Sigmoid colon (tissue), 7 donors: Measurements from ENCODE around the gene TENT4A. TPM values are rescaled to one million over a fixed set of nuclear protein-coding genes. Genes with fewer than 3 reads are reported as not detected.

Experiments
- DNase-seq: peaks from one replicate; pipeline ENCODE4 v3.0.0-alpha.2; 2019
- H3K27ac ChIP-seq, 4 donors: fragments of 200-600 bp; sonication (generic); one replicate each; pipeline ENCODE4 v1.5.1; 2016 to 2019; ENCODE audit warnings: mild to moderate bottlenecking in 1 of 4
- H3K27me3 ChIP-seq, 3 donors: fragments of 200-600 bp; sonication (generic); one replicate each; pipeline ENCODE4 v1.5.1; 2019; ENCODE audit warnings: mild to moderate bottlenecking in 1 of 3
- H3K36me3 ChIP-seq, 4 donors: fragments of 200-600 bp; sonication (generic); one replicate each; pipeline ENCODE4 v1.5.1; 2016 to 2019
- H3K4me1 ChIP-seq, 4 donors: fragments of 200-600 bp; sonication (generic); one replicate each; pipeline ENCODE4 v1.5.1; 2017 to 2019
- H3K4me3 ChIP-seq, 4 donors: fragments of 200-600 bp; sonication (generic); one replicate each; pipeline ENCODE4 v1.5.1; 2017 to 2019; ENCODE audit warnings: mild to moderate bottlenecking in 2 of 4, moderate library complexity in 1 of 4
- H3K9me3 ChIP-seq, 4 donors: fragments of 200-600 bp in 3 of 4; sonication (generic) in 3 of 4; one replicate each; pipeline versions ENCODE4 v1.5.1 to v1.6.1; 2013 to 2019
- EP300 ChIP-seq, 4 donors: sonication (generic); formaldehyde crosslinking; IDR thresholded peaks; one replicate each; pipeline ENCODE4 v1.6.1; 2017; ENCODE audit warnings: antibody characterized with exemption in 4 of 4
- POLR2A ChIP-seq, 2 donors: fragments of 450-650 bp; IDR thresholded peaks; one replicate each; pipeline ENCODE4 v1.6.1; 2016; ENCODE audit warnings: antibody characterized with exemption in 2 of 2, mild to moderate bottlenecking in 2 of 2, moderate library complexity in 2 of 2
- POLR2AphosphoS5 ChIP-seq, 4 donors: sonication (generic); formaldehyde crosslinking; IDR thresholded peaks; one replicate each; pipeline ENCODE4 v1.6.1; 2017; ENCODE audit warnings: antibody characterized with exemption in 4 of 4
- WGBS, 2 donors: extraction: QIAGEN DNeasy Blood & Tissue Kit; methylation state at CpG; one replicate each; pipeline ENCODE4 v1.1.7; 2013; 5-methylcytosine and 5-hydroxymethylcytosine counted together
- intact Hi-C: fragments of 100-400 bp; cut with DNase I; formaldehyde crosslinking; loops from one replicate; pipeline ENCODE4 v1.15.1; 2023
- polyA plus RNA-seq, 3 donors: library from polyadenylated mRNA; stranded (reverse); fragments of 200-250 nt; gene quantifications; one replicate each; pipeline ENCODE4 v1.2.3, GENCODE V29; 2013
- total RNA-seq, 4 donors: library from RNA; depleted of rRNA; stranded (reverse); fragments of >200 nt; gene quantifications; one replicate each; pipeline ENCODE4 v1.1.0, GENCODE V29; 2016
- TF ChIP-seq, protein P1 (sequence below), 4 experiments: fragments of 450-650 bp in 3 of 4; fragments of 200-600 bp in 1 of 4; IDR thresholded peaks; one replicate each; pipeline ENCODE4 v1.5.1; 2016 to 2019; ENCODE audit warnings: antibody characterized with exemption in 4 of 4, mild to moderate bottlenecking in 3 of 4, moderate library complexity in 2 of 4
- donor health status: healthy with polysubstance abuse.
- donor health status: Bipolar disorder and iron deficiency.
- donor health status: healthy.

TENT4A gene
- total and polyA plus RNA-seq, 7 donors: 3.0 to 27.4 (median 14.6) TPM

DNA sequence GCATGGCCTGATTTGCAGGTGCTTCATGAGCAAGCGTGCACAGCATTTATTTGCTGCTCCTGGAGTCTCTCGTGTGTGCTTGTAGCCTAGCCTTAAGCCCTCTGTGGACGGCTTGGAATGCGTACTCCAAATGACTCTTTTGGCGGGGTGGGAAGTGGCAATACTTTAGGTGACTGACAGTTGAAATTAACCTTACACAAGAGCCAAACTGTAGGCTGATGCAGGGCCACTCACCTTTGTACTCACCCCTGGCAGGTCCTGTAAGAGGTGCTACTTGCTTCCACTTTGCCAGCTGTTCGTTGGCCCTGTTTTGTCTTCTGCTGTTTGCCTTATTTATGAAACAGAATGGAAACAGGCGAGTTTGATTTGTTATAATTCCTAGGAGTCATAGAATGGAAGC, 22.9 kb downstream of the TENT4A start:
- intact Hi-C loops: no loop called here

DNA sequence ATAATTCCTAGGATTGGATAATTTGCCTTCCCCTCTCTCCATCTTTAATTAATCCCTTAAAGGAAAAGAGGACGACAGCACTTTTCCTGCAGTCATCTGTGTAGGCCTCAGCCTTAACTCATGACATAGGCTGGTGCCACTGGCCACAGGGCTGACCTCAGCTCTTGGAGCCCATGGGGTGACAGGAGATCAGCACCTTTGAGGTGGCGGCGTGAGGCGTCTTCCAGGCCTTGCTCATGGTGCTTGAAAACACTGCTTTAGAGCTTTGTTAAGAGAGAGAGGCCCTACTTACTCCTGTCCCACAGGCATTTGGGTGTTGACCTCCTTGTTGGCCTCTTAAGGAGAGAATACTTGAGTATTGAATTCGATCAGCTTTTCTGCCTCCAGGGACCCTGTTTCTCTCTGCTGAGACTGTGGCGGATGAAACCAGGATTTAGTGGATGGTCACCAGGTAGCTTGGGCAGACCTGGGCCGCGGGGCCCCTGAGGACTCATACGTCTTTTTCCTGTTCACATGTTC, 23.4 kb downstream of the TENT4A start:
- Histone ChIP-seq H3K27me3 (no peaks in the 10 kb centered on the region), H3K4me3 (no peak overlapping the region), H3K36me3 (peaks cover 4 to 41% (median 19%) of the 10 kb centered on the region in 4 donors), H3K9me3 (no peaks in the 10 kb centered on the region), H3K4me1 (peaks cover 0 to 40% (median 31%) of the 10 kb centered on the region in 4 donors), H3K27ac (no peak overlapping the region)
- peak; percentile 42 for DNase-seq
- intact Hi-C loops: no loop called here
- TF ChIP-seq, protein P1, sequence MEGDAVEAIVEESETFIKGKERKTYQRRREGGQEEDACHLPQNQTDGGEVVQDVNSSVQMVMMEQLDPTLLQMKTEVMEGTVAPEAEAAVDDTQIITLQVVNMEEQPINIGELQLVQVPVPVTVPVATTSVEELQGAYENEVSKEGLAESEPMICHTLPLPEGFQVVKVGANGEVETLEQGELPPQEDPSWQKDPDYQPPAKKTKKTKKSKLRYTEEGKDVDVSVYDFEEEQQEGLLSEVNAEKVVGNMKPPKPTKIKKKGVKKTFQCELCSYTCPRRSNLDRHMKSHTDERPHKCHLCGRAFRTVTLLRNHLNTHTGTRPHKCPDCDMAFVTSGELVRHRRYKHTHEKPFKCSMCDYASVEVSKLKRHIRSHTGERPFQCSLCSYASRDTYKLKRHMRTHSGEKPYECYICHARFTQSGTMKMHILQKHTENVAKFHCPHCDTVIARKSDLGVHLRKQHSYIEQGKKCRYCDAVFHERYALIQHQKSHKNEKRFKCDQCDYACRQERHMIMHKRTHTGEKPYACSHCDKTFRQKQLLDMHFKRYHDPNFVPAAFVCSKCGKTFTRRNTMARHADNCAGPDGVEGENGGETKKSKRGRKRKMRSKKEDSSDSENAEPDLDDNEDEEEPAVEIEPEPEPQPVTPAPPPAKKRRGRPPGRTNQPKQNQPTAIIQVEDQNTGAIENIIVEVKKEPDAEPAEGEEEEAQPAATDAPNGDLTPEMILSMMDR (IDR thresholded peaks at IDR 0.05): no peak
- TF ChIP-seq POLR2A (IDR thresholded peaks at IDR 0.05): no peak
- no peak for TF ChIP-seq EP300 (IDR thresholded peaks at IDR 0.05)
- no peak for TF ChIP-seq POLR2AphosphoS5 (IDR thresholded peaks at IDR 0.05)
- WGBS, 2 donors: 88 to 95% methylated on average over 9 of the region's 9 CpGs

More for the DNA sequence above, 22.9 kb downstream of the TENT4A start:
- no peak for TF ChIP-seq POLR2AphosphoS5 (IDR thresholded peaks at IDR 0.05)
- no peak for TF ChIP-seq POLR2A (IDR thresholded peaks at IDR 0.05)
- no peak for TF ChIP-seq EP300 (IDR thresholded peaks at IDR 0.05)
- TF ChIP-seq, protein P1 (IDR thresholded peaks at IDR 0.05): no peak
- Histone ChIP-seq H3K9me3 (no peaks in the 10 kb centered on the region), H3K27me3 (no peaks in the 10 kb centered on the region), H3K4me1 (peaks cover 0 to 45% (median 34%) of the 10 kb centered on the region in 4 donors), H3K27ac (no peak overlapping the region), H3K4me3 (no peak overlapping the region), H3K36me3 (peaks cover 4 to 36% (median 16%) of the 10 kb centered on the region in 4 donors)
- 62 to 86% methylated on average over 7 of the region's 7 CpGs for WGBS, 2 donors
- DNase-seq: peak; percentile 26

DNA sequence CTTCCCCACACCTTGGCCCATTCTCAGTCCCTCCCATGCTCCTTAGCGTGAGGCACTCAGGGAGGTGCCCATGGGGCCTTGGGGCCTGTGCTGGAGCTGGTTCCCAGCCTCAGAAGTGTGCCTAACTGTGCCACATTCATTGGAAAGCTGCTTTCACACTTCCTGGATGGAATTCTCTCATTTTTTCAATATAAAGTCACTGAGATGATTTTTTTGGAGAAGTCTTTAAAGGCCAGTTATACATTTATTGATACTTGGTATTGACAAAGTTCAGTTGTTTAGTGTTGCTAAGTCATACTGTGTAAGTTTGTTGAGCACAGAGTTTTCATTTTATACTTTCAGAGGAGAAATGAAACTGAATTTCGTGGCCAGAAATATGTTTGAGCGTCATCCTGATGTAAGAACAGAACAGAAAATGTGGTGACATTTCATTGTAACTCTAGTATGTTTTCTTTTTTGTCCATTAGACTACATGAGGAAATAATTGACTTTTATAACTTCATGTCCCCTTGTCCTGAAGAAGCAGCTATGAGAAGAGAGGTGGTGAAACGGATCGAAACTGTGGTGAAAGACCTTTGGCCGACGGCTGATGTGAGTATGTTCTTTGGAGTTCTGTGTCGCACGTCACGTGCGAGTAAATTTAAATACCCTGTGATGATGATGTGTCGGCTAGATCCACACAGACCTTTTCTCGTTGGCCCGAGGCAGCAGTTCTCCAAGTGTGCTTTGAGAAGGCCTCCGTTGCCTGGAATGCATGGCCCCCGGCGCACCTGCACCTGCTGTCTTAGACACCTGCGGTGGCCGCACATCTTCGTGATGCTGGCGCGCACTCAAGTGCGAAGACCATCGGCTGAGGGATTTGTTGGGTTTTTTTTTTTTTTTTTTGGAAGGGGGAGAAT, 24.1 kb downstream of the TENT4A start:
- no peak overlapping the region for H3K27ac ChIP-seq
- 86 to 93% methylated on average over 24 of the region's 24 CpGs for WGBS, 2 donors
- no peak for DNase-seq
- peaks cover 0 to 33% (median 23%) of the 10 kb centered on the region in 4 donors for H3K4me1 ChIP-seq
- H3K9me3 ChIP-seq: no peaks in the 10 kb centered on the region
- H3K27me3 ChIP-seq: no peaks in the 10 kb centered on the region
- TF ChIP-seq, protein P1 (IDR thresholded peaks at IDR 0.05): no peak
- TF ChIP-seq POLR2AphosphoS5 (IDR thresholded peaks at IDR 0.05) (no peak), EP300 (IDR thresholded peaks at IDR 0.05) (no peak), POLR2A (IDR thresholded peaks at IDR 0.05) (no peak)
- H3K4me3 ChIP-seq: no peak overlapping the region
- peaks cover 4 to 47% (median 19%) of the 10 kb centered on the region in 4 donors for H3K36me3 ChIP-seq
- intact Hi-C loops: no loop called here

DNA sequence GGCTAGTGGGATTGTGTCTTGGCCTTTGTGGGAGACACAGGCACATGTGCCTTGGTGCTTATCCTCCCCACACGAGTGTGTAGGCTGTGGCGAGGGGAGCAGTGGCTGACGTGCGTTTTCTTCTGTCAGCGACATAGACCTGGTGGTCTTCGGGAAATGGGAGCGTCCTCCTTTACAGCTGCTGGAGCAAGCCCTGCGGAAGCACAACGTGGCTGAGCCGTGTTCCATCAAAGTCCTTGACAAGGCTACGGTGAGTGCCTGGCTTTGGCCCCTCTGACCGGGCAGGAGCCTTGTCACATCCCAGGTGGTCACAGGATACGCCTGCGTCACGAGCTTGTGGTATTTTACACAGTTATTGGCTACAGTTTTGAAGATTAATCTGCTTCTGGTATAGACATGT, 26.4 kb downstream of the TENT4A start:
- H3K4me1 ChIP-seq: peaks cover 0 to 11% (median 1%) of the 10 kb centered on the region in 4 donors
- WGBS, 2 donors: 95 to 96% methylated on average over 15 of the region's 15 CpGs
- TF ChIP-seq EP300 (IDR thresholded peaks at IDR 0.05) (no peak), POLR2A (IDR thresholded peaks at IDR 0.05) (no peak), POLR2AphosphoS5 (IDR thresholded peaks at IDR 0.05) (no peak)
- H3K27ac ChIP-seq: no peak overlapping the region
- intact Hi-C loops: loop anchor here (10.0 kb wide), 1 partner anchor 365 kb away; the partner anchor contains the start of gene MED10
- H3K36me3 ChIP-seq: peaks cover 4 to 69% (median 22%) of the 10 kb centered on the region in 4 donors
- no peak overlapping the region for H3K4me3 ChIP-seq
- no peaks in the 10 kb centered on the region for H3K27me3 ChIP-seq
- no peaks in the 10 kb centered on the region for H3K9me3 ChIP-seq
- DNase-seq: peak; percentile 29

DNA sequence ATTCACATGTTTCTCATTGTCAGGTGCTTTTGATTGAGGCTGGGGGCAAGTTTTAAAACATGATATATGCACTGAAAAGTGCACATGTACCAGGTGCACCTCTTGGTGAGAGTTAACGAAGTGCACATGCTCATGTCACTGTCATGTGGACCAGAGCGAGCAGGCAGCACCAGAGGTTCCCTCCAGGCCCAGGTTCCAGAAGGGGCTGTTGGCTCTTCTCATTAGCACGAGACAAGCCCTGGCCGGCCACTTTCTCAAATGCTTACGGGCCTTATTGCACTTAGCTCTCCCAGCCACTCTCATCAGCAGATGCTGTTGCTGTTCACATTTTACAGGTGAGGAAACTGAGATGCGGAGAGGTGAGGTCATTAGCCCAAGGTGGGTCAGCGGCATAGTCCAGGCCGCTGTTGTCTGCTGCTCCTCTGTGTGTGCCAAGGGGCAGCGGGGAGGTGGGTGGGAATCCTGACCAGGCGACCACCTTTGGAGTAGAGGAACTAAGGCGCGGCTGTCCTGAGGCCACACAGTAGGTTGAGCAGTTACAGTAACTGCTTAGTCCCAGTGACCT, 27.4 kb downstream of the TENT4A start:
- Histone ChIP-seq H3K27me3 (no peaks in the 10 kb centered on the region), H3K27ac (no peak overlapping the region), H3K4me3 (no peak overlapping the region), H3K9me3 (no peaks in the 10 kb centered on the region), H3K36me3 (peaks cover 4 to 71% (median 22%) of the 10 kb centered on the region in 4 donors), H3K4me1 (peaks cover 0 to 6% (median 4%) of the 10 kb centered on the region in 4 donors)
- WGBS, 2 donors: 94 to 97% methylated on average over 12 of the region's 12 CpGs
- peak; percentile 48 for DNase-seq
- TF ChIP-seq EP300 (IDR thresholded peaks at IDR 0.05): no peak
- TF ChIP-seq POLR2A (IDR thresholded peaks at IDR 0.05): no peak
- no peak for TF ChIP-seq POLR2AphosphoS5 (IDR thresholded peaks at IDR 0.05)
- TF ChIP-seq, protein P1 (IDR thresholded peaks at IDR 0.05): no peak
- intact Hi-C loops: loop anchor here (10.0 kb wide), 1 partner anchor 366 kb away; the partner anchor contains the start of gene MED10
